A673 (cell line): ENCODE results near the gene CAPN2.

Experiments used
- EZH2 ChIP-seq: fragments of 200-600 bp; sonication (generic); IDR thresholded peaks from 2 replicates; pipeline ENCODE4 v1.6.1; 2017; ENCODE audit warnings: borderline replicate concordance, low read depth, mild to moderate bottlenecking, mixed read lengths, antibody characterized with exemption, low read length; ENCODE audit not compliant: poor library complexity, severe bottlenecking
- TF ChIP-seq, protein P1 (sequence below): fragments of 300-800, 200-600 bp; sonication (generic); conservative IDR thresholded peaks from 2 replicates; pipeline ENCODE4 v1.5.1; 2017; ENCODE audit warnings: low read depth, mild to moderate bottlenecking, antibody characterized with exemption, low read length, moderate library complexity, mixed read lengths

DNA sequence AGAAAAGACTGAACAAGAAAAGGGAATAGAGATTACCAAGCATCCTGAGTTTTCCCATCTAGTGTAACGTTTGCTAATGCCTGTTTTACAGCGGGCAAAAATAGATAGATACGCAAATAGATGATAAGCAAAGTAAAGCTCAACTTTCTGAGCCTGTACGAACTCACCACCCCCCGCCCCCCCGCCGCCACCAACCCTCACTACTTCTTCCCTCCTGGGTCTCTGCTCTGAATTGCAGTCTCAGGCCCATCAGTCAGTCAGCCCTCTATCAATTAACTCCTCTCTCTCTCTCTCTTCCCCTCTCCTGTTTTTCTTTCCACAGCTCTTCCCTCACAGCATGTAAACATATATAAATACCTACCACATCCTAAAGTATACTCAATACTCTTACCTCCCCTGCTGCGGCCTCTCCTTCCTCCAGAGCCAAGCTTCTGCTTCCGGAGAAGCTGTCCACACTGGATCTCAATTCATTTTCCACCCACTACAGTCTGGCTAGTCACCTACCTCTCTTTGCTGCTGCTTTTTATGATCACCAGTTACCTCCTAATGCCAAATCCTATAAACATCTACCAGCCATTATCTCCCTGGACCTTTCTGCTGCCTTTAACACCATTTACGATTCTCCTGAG, 64.6 kb downstream of the CAPN2 start:
- TF ChIP-seq, protein P1, sequence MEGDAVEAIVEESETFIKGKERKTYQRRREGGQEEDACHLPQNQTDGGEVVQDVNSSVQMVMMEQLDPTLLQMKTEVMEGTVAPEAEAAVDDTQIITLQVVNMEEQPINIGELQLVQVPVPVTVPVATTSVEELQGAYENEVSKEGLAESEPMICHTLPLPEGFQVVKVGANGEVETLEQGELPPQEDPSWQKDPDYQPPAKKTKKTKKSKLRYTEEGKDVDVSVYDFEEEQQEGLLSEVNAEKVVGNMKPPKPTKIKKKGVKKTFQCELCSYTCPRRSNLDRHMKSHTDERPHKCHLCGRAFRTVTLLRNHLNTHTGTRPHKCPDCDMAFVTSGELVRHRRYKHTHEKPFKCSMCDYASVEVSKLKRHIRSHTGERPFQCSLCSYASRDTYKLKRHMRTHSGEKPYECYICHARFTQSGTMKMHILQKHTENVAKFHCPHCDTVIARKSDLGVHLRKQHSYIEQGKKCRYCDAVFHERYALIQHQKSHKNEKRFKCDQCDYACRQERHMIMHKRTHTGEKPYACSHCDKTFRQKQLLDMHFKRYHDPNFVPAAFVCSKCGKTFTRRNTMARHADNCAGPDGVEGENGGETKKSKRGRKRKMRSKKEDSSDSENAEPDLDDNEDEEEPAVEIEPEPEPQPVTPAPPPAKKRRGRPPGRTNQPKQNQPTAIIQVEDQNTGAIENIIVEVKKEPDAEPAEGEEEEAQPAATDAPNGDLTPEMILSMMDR, result no peak
- TF ChIP-seq EZH2, result no peak
